HG03025 (cell line): ENCODE data around the gene NELFB.
A peak's percentile ranks its signal among the peaks of the same experiment; 100 is the strongest.

ENCODE experiments used
- ATAC-seq: cut with Tn5 transposase; IDR thresholded peaks from one replicate; pipeline ENCODE4 v1.9.1; 2021; ENCODE audit warnings: mild to moderate bottlenecking, moderate library complexity; ENCODE audit not compliant: unreplicated experiment, low FRiP score

NELFB gene

GRCh38 chr9:137266162-137266527, 11.0 kb downstream of the NELFB start:
- ATAC-seq = no peak

- ATAC-seq = no peak
Measured at GRCh38 chr9:137266585-137267453, 11.7 kb downstream of the NELFB start.

DNA sequence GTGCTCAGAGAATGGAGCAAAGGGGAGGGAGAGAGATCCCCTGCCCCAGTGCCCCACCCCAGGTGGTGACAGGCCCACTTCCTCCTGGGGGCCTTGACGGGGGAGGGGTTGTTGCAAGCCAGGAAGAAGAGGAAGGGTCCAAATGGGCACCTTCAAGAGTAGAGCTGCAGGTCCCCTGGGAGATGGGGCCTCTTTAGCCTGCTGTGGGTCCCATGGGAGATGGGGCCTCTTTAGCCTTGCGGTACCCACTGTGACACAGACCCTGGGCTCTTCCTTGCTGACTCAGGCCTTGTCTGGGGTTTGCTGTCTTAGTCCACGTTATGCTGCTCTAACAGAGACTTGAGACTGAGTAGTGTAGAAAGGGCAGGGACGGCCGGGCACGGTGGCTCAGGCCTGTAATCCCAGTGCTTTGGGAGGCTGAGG, 12.8 kb downstream of the NELFB start:
- no peak for ATAC-seq

DNA sequence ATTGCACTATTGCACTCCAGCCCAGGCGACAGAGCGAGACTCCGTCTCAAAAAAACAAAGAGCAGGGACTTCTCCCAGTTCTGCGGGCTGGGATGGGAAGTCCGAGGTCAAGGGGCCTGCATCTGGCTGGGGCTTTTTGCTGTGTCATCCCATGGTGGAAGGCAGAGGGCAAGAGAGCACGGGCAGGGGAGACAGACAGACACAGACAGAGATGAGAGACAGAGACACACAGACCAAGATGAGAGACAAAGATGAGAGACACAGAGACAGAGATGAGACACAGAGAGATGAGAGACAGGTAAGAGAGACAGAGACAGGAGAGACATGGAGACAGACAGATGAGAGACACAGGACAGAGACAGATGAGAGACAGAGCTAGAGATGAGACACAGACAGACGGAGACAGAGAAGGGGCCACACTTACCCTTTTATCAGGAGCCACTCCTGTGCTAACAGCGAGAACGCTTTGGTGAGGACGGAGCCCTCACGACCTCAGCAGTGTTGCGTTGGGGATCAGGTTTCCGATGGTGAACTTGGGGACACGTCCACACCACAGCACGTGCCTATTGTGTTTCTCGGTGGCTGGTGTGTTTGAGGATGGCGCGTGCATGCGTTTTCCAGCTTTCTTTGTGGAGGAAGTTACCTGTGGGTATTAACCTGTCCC, 13.5 kb downstream of the NELFB start:
- ATAC-seq = no peak

GRCh38 chr9:137269231-137269772, 14.2 kb downstream of the NELFB start:
- no peak for ATAC-seq

- no peak for ATAC-seq
Measured at GRCh38 chr9:137270929-137271695, 16.0 kb downstream of the NELFB start.

DNA sequence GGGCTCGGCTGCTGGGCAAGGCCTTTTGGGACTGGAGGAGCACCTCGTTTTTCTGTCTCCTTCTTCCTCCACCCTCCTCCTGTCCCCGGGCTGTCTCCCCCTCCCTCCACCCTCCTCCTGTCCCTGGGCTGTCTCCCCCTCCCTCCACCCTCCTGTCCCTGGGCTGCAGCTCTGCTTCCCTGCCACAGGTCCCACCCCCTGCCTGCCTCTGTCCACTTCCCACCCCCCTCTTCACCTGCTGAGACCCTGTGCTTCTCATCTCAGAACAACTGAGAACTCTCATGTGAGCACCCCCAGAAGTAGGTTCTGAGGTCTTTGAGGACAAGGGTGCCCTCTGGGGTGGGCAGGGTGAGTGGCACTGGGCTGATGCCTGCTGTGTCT, 16.6 kb downstream of the NELFB start:
- no peak for ATAC-seq

GRCh38 chr9:137272241-137273094, 17.3 kb downstream of the NELFB start:
- ATAC-seq = no peak

- ATAC-seq = no peak
Measured at GRCh38 chr9:137273095-137273490, 18.0 kb downstream of the NELFB start.

DNA sequence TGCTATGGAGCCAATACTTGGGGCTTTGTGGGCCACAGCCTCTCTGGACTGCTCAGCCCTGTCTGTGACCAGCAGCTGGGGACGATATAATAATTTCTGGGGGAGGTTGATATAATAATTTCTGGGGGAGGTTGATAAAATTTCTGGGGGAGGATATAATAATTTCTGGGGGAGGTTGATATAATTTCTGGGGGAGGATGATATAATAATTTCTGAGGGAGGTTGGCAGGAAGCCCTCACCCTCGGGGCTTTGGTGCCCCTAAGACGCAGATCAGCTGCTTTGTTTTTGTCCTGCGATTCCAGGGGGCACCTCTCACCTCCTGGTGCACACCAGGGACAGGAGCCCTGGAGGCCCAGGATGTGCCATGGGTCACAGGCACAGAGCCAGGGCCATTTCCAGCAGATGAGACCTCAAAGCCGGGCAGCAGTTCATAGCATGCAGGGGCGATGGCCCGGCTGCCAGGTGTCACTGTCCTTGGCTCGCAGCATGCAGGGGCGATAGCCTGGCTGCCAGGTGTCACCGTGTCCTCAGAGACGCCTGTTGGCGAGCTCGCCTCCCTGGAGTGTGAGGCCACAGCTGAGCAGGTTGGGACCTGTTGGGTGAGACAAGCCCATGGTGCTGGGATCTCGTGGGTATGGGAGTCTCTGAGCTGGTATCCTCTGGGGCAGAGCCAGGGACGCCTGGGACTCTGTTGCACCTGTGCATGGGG, 18.6 kb downstream of the NELFB start:
- ATAC-seq = no peak

DNA sequence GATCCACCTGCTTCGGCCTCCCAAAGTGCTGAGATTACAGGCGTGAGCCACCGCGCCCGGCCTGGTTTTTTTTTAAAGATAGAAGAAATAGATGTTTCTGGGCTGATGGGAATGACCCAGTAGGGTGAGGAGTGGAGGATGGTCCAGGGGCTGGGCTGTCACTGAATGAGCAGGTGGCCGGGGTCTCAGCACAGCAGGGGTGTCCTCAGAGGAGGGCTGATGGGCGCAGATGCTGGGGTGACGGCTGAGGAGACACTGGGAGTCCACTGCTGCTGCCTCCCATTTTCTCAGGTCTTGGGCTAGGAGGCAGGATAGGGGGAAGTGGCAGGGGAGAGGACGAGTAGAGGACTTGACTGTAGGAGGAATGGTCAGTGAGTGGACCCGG, 20.1 kb downstream of the NELFB start:
- no peak for ATAC-seq

DNA sequence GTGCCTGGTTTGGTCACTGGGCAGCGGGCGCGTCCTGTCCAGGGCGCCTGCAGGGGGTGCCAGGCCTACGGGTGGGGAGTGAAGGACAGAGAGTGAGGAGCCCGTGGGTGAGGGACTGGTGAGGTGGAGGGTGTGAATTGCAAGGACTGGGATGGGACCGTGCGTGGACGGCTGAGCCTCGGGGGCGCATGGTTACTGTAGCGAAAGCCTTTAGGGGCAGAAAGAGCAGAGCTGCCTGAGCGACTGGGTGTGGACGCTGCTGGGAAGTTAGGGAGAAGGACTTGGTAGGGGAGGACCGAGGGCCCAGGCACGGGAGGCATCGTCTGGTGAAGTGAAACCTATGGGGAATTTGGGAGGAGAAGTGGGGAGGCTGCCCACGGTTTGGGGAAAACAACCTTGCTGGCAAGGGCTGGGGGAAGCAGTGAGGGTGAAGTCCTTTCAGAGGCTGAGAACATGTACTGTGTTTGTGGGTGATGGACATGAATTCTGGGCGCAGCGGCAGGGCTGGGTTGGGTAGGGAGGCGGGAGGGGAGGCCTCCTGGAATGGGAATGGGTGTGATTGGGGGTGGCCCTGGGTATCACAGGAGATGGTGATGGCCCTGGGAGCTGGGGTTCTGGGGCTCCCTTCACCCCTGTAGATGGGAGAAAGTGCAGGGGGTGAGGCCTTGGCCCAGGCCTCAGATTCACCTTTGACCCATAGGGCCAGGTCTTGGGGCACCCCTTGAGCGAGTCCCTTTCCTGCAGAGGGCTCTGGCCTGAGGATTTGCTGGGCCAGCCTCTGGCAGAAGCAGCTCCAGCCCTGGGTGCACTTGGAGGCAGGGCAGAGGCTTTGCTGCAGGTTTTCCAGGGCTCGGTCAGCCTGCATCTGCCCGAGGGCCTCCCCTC, 20.7 kb downstream of the NELFB start:
- no peak for ATAC-seq

DNA sequence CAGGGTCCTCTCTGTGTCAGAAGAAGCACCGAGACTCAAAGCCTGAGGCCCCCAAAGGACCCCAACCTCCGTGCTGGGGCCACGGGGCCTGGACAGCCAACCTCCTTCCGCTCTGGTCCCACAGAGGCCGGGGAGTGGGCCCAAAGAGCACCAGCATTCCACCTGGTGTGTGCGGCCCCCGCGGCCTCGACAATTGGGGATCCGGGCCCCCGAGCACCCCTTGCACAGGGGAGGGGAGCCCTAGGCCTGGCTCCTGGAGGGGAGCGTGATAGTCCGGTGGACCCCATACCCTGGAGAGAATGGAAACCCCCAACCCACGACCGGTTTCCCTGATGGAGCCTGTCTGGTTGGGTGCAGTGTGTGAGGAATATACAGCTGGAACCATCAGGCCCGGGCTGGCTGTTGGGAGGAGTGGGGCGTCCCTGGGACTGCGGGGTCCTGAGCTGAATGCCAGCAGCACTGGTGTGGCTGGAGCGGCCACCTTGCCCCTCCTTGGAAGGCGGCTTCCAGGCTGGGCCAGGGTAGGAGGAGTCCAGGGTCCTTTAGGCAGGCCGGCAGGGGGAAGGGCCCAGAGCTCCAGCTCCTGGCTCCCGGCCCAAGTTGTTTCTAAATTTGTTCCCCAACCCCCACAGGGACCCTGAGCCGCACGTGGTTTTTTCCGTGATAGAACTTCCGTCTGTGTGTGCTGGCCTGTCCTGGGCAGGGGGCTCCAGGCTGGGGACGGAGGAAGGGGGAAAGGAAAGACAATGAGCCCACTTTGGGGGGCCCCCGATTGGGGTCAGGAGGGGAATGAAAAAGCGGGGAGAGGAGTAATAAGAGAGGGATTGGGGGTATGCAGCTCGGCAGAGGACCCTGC, 21.6 kb downstream of the NELFB start:
- ATAC-seq = no peak

DNA sequence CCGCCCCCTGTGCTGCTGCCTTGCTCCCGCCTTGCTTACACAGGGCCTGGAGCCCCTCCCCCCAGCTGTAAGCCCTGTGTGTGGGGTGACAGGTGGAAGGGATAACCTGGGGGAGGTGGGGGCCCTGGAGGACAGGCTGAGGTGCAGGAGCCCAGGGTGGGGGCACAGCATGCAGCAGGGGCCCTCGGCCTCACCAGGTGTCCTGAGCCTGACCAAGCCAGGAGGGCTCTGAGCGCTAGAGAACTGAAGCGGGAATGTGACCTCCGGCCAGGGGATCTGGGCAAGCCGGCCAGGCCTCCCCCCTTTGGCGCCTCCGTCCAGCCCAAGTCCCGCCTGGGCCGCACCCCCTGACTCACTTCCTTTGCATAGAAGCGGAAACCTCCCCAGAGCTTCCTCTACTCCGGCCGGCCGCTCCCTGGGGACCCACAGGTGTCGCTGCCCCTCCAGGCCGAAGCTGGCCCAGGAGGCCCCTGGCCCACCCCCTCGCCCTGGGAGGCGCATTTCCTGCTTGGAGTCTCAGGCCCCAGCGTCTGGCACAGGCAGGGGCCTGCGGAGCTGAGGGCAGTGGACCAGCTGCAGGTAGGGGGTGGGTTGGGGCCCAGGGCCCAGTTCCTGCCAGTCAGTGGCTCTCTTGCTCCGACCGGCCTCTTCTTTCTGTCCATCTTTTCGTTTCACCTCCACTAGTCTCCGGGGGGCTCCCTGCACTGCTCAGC, 22.4 kb downstream of the NELFB start, which contains the start of gene TOR4A:
TOR4A (plus strand) TSS at position 398 of the 713 bp plus-strand sequence. CDS start 964 bp downstream, outside the sequence.
- peak; percentile 50 for ATAC-seq

DNA sequence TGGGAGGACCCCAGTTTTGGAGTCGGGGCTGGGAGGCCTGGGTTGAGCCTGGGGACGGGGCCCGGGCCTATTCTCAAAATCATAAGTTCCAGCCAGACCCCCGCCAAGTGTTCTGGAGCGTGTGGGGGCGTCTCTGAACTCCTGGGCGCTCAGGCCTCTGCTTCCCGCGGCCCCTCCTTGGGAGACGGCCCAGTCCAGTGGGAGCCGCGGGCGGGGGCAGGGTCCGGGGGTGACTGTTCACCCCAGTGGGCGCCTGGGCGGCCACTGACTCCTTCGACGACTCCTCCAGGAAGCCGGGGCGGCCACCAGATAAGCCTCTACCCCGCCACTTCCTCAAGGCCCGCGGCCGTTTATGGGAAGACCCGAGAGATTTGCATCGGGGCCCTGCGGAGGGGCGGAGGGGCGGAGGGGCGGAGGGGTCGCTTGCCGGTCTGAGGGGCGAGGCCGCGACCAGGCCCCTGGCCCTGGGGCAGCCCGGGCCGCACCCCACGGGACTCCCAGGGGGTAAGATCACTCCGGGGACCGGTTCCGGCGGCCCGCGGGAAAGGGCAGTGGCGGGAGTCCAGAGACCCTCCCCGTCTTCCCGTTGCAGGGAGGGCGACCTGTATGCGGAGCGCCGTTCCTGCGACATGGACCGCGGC, 23.1 kb downstream of the NELFB start:
- peak; percentile 5 for ATAC-seq
